ENCODE measurements around the gene SLC9A8. TPM values are rescaled to one million over a fixed set of nuclear protein-coding genes. Genes with fewer than 3 reads are reported as not detected.

The SLC9A8 gene
- total RNA-seq, 1 donor from 2014 or later = 9.4 TPM

GRCh38 chr20:49808753-49809152 lies 3.9 kb upstream of the SLC9A8 start:
- H3K4me3 ChIP-seq (ENCODE audit: low read depth, low read length) = no peak overlapping the region
- TF ChIP-seq CTCF (IDR thresholded peaks at IDR 0.05; ENCODE audit: insufficient read depth, low read length, poor library complexity, severe bottlenecking) = no peak
- H3K27me3 ChIP-seq (ENCODE audit: control insufficient read depth, insufficient read depth, low read length) = no peaks in the 10 kb centered on the region
- no peak for DNase-seq (ENCODE audit: low read depth)
- H3K36me3 ChIP-seq (ENCODE audit: control insufficient read depth, insufficient read depth, low read length) = no peaks in the 10 kb centered on the region

- no peaks in the 10 kb centered on the region for H3K27me3 ChIP-seq (ENCODE audit: control insufficient read depth, insufficient read depth, low read length)
- TF ChIP-seq CTCF (IDR thresholded peaks at IDR 0.05; ENCODE audit: insufficient read depth, low read length, poor library complexity, severe bottlenecking) = no peak
- H3K36me3 ChIP-seq (ENCODE audit: control insufficient read depth, insufficient read depth, low read length) = no peaks in the 10 kb centered on the region
- no peak overlapping the region for H3K4me3 ChIP-seq (ENCODE audit: low read depth, low read length)
- DNase-seq (ENCODE audit: low read depth) = no peak
Observed at GRCh38 chr20:49809803-49810359, 2.7 kb upstream of the SLC9A8 start.

- no peak for TF ChIP-seq CTCF (IDR thresholded peaks at IDR 0.05; ENCODE audit: insufficient read depth, low read length, poor library complexity, severe bottlenecking)
- no peaks in the 10 kb centered on the region for H3K36me3 ChIP-seq (ENCODE audit: control insufficient read depth, insufficient read depth, low read length)
- H3K27me3 ChIP-seq (ENCODE audit: control insufficient read depth, insufficient read depth, low read length) = no peaks in the 10 kb centered on the region
- H3K4me3 ChIP-seq (ENCODE audit: low read depth, low read length) = no peak overlapping the region
- DNase-seq (ENCODE audit: low read depth) = no peak
Observed at GRCh38 chr20:49810491-49811190, 2.0 kb upstream of the SLC9A8 start.

- TF ChIP-seq CTCF (IDR thresholded peaks at IDR 0.05; ENCODE audit: insufficient read depth, low read length, poor library complexity, severe bottlenecking) = no peak
- Histone ChIP-seq H3K27me3 (ENCODE audit: control insufficient read depth, insufficient read depth, low read length) (no peaks in the 10 kb centered on the region), H3K4me3 (ENCODE audit: low read depth, low read length) (peak overlapping the region; percentile 82), H3K36me3 (ENCODE audit: control insufficient read depth, insufficient read depth, low read length) (no peaks in the 10 kb centered on the region)
- peak; percentile 39 for DNase-seq (ENCODE audit: low read depth)
Observed at GRCh38 chr20:49811825-49812506, 662 bp upstream of the SLC9A8 start.

- TF ChIP-seq CTCF (IDR thresholded peaks at IDR 0.05; ENCODE audit: insufficient read depth, low read length, poor library complexity, severe bottlenecking) = no peak
Observed at GRCh38 chr20:49813305-49813974, 812 bp downstream of the SLC9A8 start.

More at GRCh38 chr20:49813305-49813974, 812 bp downstream of the SLC9A8 start:
- no peaks in the 10 kb centered on the region for H3K36me3 ChIP-seq (ENCODE audit: control insufficient read depth, insufficient read depth, low read length)
- DNase-seq (ENCODE audit: low read depth) = no peak
- H3K27me3 ChIP-seq (ENCODE audit: control insufficient read depth, insufficient read depth, low read length) = no peaks in the 10 kb centered on the region
- H3K4me3 ChIP-seq (ENCODE audit: low read depth, low read length) = peak overlapping the region; percentile 82
